DOHH2 (cell line): ENCODE results near the gene MARVELD1.

Experiments used
- EZH2phosphoT487 ChIP-seq: fragments of 200-600 bp; sonication (generic); IDR thresholded peaks from 2 replicates; pipeline ENCODE4 v1.6.1; 2017; ENCODE audit warnings: borderline replicate concordance, mild to moderate bottlenecking, antibody characterized with exemption, low read length, moderate library complexity, mixed read lengths
- TF ChIP-seq, protein P1 (sequence below): fragments of 200-600 bp; sonication (generic); IDR thresholded peaks from one replicate; pipeline ENCODE4 v1.5.1; 2014; ENCODE audit warnings: antibody characterized with exemption, mild to moderate bottlenecking, low read depth, low read length; ENCODE audit not compliant: poor library complexity, severe bottlenecking

DNA sequence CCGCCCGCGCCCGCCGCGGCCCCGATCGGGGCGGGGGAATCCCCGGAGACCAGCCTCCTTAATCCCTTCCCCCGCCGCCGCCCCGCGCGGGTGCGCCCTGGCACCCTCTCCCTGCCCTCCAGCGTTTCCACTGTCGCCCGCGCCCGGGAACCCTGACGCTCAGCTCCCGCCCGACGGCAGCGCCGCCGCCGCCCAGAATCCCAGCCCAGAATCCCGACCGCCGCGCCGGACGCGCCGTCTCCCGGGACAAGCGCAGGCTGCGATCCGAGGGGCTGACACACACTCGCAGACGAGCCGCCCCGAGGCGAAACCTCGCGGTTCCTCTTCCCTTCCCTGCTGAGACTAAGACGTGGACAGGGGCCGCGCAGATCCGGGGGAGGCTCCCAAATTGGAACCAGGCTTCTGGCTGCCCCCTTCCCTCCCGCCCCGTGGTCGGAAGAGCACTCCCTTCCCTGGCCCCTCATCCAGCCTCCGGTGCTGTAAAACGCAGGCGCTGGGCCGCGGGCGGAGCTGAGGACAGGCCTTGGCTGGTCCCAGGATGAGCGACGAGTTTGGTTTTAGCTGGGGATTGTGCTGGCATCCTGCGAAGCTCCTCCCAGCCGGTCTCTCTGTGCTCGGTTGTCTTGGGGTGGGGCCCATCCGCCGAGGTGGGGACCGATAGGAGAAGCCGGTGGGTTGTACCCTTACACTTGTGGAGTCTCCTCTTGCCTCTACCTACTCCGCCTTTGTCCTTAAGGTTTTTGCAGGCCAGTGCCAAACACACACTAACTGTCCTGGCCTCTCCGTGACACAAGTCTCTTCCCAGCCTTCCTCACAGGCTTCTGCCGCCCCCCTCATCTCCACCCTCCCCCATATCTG is 1.1 kb downstream of the MARVELD1 start:
- TF ChIP-seq, protein P1, sequence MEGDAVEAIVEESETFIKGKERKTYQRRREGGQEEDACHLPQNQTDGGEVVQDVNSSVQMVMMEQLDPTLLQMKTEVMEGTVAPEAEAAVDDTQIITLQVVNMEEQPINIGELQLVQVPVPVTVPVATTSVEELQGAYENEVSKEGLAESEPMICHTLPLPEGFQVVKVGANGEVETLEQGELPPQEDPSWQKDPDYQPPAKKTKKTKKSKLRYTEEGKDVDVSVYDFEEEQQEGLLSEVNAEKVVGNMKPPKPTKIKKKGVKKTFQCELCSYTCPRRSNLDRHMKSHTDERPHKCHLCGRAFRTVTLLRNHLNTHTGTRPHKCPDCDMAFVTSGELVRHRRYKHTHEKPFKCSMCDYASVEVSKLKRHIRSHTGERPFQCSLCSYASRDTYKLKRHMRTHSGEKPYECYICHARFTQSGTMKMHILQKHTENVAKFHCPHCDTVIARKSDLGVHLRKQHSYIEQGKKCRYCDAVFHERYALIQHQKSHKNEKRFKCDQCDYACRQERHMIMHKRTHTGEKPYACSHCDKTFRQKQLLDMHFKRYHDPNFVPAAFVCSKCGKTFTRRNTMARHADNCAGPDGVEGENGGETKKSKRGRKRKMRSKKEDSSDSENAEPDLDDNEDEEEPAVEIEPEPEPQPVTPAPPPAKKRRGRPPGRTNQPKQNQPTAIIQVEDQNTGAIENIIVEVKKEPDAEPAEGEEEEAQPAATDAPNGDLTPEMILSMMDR, result peak; percentile 27
- no peak for TF ChIP-seq EZH2phosphoT487
